ENCODE measurements around the gene LGALS1. TPM values are rescaled to one million over a fixed set of nuclear protein-coding genes. Genes with fewer than 3 reads are reported as not detected.

LGALS1 gene
- total RNA-seq, 1 experiment from 2014 or later, result 269 TPM

- Histone ChIP-seq H3K9me3 (ENCODE audit: low read depth, low read length, poor library complexity, severe bottlenecking) (no peaks in the 10 kb centered on the region), H3K4me1 (ENCODE audit: insufficient read depth, low read length, poor library complexity, severe bottlenecking) (peaks cover 13% of the 10 kb centered on the region), H3K27ac (ENCODE audit: low read depth, low read length, poor library complexity, severe bottlenecking) (peak overlapping the region; percentile 50), H3K4me3 (ENCODE audit: low read depth, low read length, poor library complexity, severe bottlenecking) (no peak overlapping the region), H3K27me3 (replicated peaks; ENCODE audit: insufficient read depth, low read depth, low read length, poor library complexity) (no peaks in the 10 kb centered on the region), H3K36me3 (ENCODE audit: insufficient read depth, low read length, poor library complexity, severe bottlenecking) (peaks cover 3% of the 10 kb centered on the region)
- no peak for TF ChIP-seq EZH2 (IDR thresholded peaks at IDR 0.05; ENCODE audit: borderline replicate concordance, low read depth, low read length, poor library complexity, severe bottlenecking)
- no peak for TF ChIP-seq CTCF (conservative IDR thresholded peaks at IDR 0.05; ENCODE audit: low read depth, low read length)
- intact Hi-C loops (cut with micrococcal nuclease; ENCODE audit: unreplicated experiment), result no loop called here
- peak; percentile 91 for DNase-seq (ENCODE audit: low spot score)
- no TSS peak for BruUV-seq (replicated peaks)
- ChIA-PET POLR2A (ENCODE audit: low non-redundant PET) (interaction anchor here (0.5 to 0.7 kb wide), 2 partner anchors 7 to 31 kb away, joined by 8 to 9 read pairs; no protein-coding TSS in a partner anchor), CTCF (no interaction called here)
Measured at GRCh38 chr22:37647928-37648327, 27.5 kb upstream of the LGALS1 start.

- POLR2A ChIA-PET (ENCODE audit: low non-redundant PET), result interaction anchor here (0.6 kb wide), 1 partner anchor 17 kb away, joined by 12 read pairs; no protein-coding TSS in a partner anchor
- intact Hi-C loops (cut with micrococcal nuclease; ENCODE audit: unreplicated experiment), result no loop called here
- no TSS peak for BruUV-seq (replicated peaks)
- Histone ChIP-seq H3K4me1 (ENCODE audit: insufficient read depth, low read length, poor library complexity, severe bottlenecking) (peaks cover 13% of the 10 kb centered on the region), H3K36me3 (ENCODE audit: insufficient read depth, low read length, poor library complexity, severe bottlenecking) (peaks cover 3% of the 10 kb centered on the region), H3K4me3 (ENCODE audit: low read depth, low read length, poor library complexity, severe bottlenecking) (no peak overlapping the region), H3K27me3 (replicated peaks; ENCODE audit: insufficient read depth, low read depth, low read length, poor library complexity) (no peaks in the 10 kb centered on the region), H3K27ac (ENCODE audit: low read depth, low read length, poor library complexity, severe bottlenecking) (no peak overlapping the region), H3K9me3 (ENCODE audit: low read depth, low read length, poor library complexity, severe bottlenecking) (no peaks in the 10 kb centered on the region)
- no peak for DNase-seq (ENCODE audit: low spot score)
- CTCF ChIA-PET, result no interaction called here
- TF ChIP-seq CTCF (conservative IDR thresholded peaks at IDR 0.05; ENCODE audit: low read depth, low read length) (no peak), EZH2 (IDR thresholded peaks at IDR 0.05; ENCODE audit: borderline replicate concordance, low read depth, low read length, poor library complexity, severe bottlenecking) (no peak)
Measured at GRCh38 chr22:37650463-37651136, 24.8 kb upstream of the LGALS1 start.

GRCh38 chr22:37654563-37655251, 20.7 kb upstream of the LGALS1 start:
- no peak overlapping the region for H3K4me3 ChIP-seq (ENCODE audit: low read depth, low read length, poor library complexity, severe bottlenecking)
- intact Hi-C loops (cut with micrococcal nuclease; ENCODE audit: unreplicated experiment), result no loop called here
- no TSS peak for BruUV-seq (replicated peaks)
- DNase-seq (ENCODE audit: low spot score), result no peak
- H3K9me3 ChIP-seq (ENCODE audit: low read depth, low read length, poor library complexity, severe bottlenecking), result no peaks in the 10 kb centered on the region
- H3K36me3 ChIP-seq (ENCODE audit: insufficient read depth, low read length, poor library complexity, severe bottlenecking), result no peaks in the 10 kb centered on the region
- H3K27me3 ChIP-seq (replicated peaks; ENCODE audit: insufficient read depth, low read depth, low read length, poor library complexity), result no peaks in the 10 kb centered on the region
- ChIA-PET CTCF (interaction anchor here (0.6 kb wide), 1 partner anchor 209 kb away, joined by 6 read pairs; no protein-coding TSS in a partner anchor), POLR2A (ENCODE audit: low non-redundant PET) (interaction anchor here (0.5 kb wide), 1 partner anchor 7 kb away, joined by 9 read pairs; no protein-coding TSS in a partner anchor)
- TF ChIP-seq EZH2 (IDR thresholded peaks at IDR 0.05; ENCODE audit: borderline replicate concordance, low read depth, low read length, poor library complexity, severe bottlenecking) (no peak), CTCF (conservative IDR thresholded peaks at IDR 0.05; ENCODE audit: low read depth, low read length) (no peak)
- peaks cover 1% of the 10 kb centered on the region for H3K4me1 ChIP-seq (ENCODE audit: insufficient read depth, low read length, poor library complexity, severe bottlenecking)
- no peak overlapping the region for H3K27ac ChIP-seq (ENCODE audit: low read depth, low read length, poor library complexity, severe bottlenecking)

Data from A673 (cell line).